ENCODE data around the gene CD4.

The CD4 gene

GRCh38 chr12:6778574-6779550 lies 10.5 kb upstream of the CD4 start:
- TF ChIP-seq CTCF (IDR thresholded peaks at IDR 0.05; ENCODE audit: low read depth, low read length): peak; percentile 93
- H3K4me3 ChIP-seq (ENCODE audit: low read depth, low read length): peak overlapping the region; percentile 34
- in situ Hi-C loops (cut with HindIII; ENCODE audit: low sequenced_read_pairs): no loop called here
- peak; percentile 93 for DNase-seq (ENCODE audit: low read depth, low spot score)

- TF ChIP-seq CTCF (IDR thresholded peaks at IDR 0.05; ENCODE audit: low read depth, low read length): no peak
- no peak overlapping the region for H3K4me3 ChIP-seq (ENCODE audit: low read depth, low read length)
- in situ Hi-C loops (cut with HindIII; ENCODE audit: low sequenced_read_pairs): no loop called here
- no peak for DNase-seq (ENCODE audit: low read depth, low spot score)
Measured at GRCh38 chr12:6779708-6780432, 9.5 kb upstream of the CD4 start.

GRCh38 chr12:6780573-6780972 lies 8.8 kb upstream of the CD4 start:
- in situ Hi-C loops (cut with HindIII; ENCODE audit: low sequenced_read_pairs): no loop called here
- no peak overlapping the region for H3K4me3 ChIP-seq (ENCODE audit: low read depth, low read length)
- no peak for TF ChIP-seq CTCF (IDR thresholded peaks at IDR 0.05; ENCODE audit: low read depth, low read length)
- no peak for DNase-seq (ENCODE audit: low read depth, low spot score)

GRCh38 chr12:6782119-6782518 lies 7.2 kb upstream of the CD4 start:
- TF ChIP-seq CTCF (IDR thresholded peaks at IDR 0.05; ENCODE audit: low read depth, low read length): no peak
- in situ Hi-C loops (cut with HindIII; ENCODE audit: low sequenced_read_pairs): no loop called here
- no peak overlapping the region for H3K4me3 ChIP-seq (ENCODE audit: low read depth, low read length)
- DNase-seq (ENCODE audit: low read depth, low spot score): no peak

GRCh38 chr12:6782850-6783566 lies 6.3 kb upstream of the CD4 start:
- no peak overlapping the region for H3K4me3 ChIP-seq (ENCODE audit: low read depth, low read length)
- no peak for TF ChIP-seq CTCF (IDR thresholded peaks at IDR 0.05; ENCODE audit: low read depth, low read length)
- in situ Hi-C loops (cut with HindIII; ENCODE audit: low sequenced_read_pairs): no loop called here
- no peak for DNase-seq (ENCODE audit: low read depth, low spot score)

- in situ Hi-C loops (cut with HindIII; ENCODE audit: low sequenced_read_pairs): no loop called here
- TF ChIP-seq CTCF (IDR thresholded peaks at IDR 0.05; ENCODE audit: low read depth, low read length): no peak
- no peak for DNase-seq (ENCODE audit: low read depth, low spot score)
Measured at GRCh38 chr12:6783828-6784227, 5.5 kb upstream of the CD4 start.

More at GRCh38 chr12:6783828-6784227, 5.5 kb upstream of the CD4 start:
- H3K4me3 ChIP-seq (ENCODE audit: low read depth, low read length): no peak overlapping the region
